GM21717 (cell line): ENCODE results near the gene AGTR1.
"Not testable (repeated sequence)": the region's sequence is repeated elsewhere in the genome, so short reads cannot be mapped to it uniquely, and the experiment has no call there.

ENCODE experiments used
- ATAC-seq: cut with Tn5 transposase; IDR thresholded peaks from one replicate; pipeline ENCODE4 v1.9.1; 2021; ENCODE audit warnings: mild to moderate bottlenecking, moderate library complexity; ENCODE audit not compliant: unreplicated experiment

The AGTR1 gene

DNA sequence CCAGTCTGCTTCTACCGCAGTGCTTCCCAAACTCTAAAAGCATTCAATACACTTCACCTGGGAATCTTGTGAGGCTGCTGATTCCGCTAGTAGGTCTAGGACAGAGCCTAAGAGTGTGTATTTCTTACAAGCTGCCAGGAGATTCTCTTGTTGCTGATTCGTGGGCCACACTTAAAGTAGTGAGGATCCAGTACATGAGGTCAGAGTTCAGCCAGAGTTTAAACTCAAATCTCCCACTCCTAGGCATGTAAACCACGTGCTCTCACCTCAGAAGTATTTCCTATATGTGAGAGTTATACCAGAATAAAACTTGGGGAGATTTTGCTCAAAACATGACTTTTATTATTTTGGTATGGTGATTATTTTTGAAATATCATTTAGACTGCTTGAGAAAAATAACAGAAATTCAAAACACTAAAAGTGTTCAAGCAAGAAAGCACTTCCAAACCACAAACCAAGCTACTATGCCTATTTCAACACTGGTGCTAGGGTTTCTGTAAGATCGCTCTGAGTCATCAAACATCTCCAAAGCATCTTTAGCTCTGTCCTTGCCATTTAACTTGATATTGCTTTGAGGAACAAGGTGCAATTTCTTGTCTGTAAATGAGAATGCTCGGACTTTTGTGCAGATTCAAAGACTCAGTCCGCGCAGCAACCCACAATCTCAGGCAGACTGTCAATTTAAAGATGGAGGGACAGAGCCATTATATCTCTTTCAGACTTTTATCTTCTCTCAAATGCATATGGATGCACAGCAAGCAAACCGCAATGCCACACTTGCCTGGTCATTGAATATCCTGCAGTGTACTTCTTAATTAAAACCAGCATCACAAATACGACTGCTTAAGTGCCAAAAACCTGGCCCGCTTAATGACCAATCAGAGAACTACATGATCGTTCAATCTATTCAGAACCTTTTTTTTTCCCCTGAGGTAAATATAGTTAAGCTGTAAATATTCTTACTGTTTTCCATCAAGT is 59.8 kb downstream of the AGTR1 start:
- ATAC-seq: no peak

DNA sequence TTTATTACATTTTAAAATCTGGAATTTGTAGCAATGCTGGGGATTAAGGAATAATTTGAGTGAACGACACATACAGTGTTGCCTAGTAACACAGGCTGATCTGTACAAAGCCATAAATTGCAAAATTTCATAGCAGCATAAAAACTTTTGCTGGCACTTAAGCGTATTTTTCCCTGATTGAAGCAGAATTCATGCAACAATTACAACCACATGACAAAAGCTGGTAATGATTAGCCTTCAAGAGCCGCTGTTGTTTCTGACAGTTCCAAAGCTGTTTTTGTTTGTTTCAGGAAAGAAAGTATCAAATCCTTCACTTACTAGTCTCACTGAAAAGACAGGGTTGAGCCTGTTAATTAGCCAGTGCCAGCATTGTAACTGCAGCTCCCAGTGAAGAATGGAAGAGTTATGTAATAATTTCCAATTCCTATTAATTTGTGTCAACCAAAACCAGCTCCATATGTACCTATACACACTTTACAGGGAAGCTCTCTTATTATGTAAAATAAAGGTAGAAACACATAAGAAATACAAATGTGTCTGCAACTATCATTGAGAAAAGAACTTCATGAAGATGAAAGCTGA is 60.7 kb downstream of the AGTR1 start:
- no peak for ATAC-seq

DNA sequence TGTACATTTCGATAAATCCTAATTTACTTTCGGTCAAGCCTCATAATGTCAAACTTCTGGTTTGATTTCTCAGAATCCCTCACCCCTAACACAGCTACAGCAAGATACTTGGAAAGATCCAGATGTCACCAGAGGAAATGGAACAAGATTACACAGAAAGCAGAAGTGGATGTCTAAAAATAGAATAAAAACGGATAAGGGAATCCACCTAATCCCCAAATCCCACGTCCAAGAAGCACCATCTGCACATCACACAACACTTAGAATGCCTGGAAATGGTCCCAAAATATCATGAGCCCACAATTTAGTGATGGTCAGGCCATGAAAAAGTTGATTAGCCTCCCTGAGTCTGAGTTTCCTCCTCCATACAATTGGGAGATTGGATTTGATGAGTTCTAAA is 61.7 kb downstream of the AGTR1 start:
- no peak for ATAC-seq

DNA sequence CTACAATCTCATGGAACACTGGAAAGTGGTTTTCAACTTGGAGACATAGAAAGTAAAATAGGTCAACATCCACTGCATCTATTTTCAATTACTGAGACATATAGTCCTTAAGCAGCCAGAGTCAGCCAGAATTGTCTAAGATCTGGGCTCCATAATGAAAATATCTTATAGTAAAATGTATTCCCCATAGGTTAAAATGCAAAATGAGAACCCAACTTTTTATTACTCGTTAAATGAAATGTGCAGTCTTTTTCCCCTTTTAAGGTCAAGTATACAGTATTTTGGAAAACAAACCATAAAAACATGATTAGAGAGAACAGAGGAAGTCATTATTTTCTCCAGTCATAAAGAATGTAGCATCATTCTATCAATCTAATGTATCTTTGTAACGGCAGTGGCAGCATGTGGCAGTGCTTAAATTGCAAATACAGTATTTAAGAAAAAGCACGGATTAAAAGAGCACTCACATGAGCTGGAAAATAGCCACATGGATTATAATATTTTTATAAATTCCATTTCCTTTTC is 65.5 kb downstream of the AGTR1 start:
- ATAC-seq: no peak

DNA sequence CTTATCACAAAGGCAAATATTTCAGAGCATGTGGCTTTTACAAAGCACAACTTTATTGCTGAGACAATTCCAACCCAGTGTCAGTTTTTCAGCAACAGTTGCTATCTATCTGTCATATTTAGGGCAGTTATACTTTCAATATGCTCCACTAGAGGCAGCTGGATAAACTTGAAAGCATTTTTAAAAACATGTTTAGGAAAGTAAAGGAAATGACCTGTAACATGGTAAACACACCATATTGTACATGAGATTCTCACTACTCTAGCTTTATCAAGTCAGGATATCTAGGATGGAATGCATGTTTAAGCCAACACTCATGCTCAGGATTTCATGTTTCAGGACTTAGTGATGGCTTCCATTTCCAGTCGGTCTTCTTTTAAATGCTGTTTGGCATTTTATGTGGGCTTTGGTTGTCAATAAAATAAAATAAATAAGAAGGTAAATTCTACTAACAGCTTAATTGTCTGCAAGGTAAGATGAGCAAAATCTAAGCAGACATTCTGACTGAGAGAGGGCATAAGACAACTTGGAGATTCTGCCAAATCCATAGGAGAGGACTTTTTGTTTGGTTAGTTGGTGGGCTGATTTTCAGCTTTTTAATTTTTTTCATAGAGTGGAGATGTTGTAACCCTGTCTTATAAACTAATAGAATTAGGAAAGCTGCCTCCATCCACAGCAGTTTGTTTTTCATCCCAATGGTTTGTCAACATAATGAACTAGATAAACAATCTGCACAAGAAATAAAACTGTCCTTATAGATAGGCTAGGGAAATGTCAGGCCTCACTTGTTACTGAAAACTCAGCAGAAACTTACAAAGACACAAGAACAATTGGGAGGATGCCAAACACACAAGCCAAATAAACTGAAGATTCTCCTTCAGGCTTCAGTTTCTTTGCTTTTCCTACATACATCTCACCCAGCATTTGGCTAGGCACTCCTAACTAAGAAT is 66.6 kb downstream of the AGTR1 start:
- no peak for ATAC-seq

DNA sequence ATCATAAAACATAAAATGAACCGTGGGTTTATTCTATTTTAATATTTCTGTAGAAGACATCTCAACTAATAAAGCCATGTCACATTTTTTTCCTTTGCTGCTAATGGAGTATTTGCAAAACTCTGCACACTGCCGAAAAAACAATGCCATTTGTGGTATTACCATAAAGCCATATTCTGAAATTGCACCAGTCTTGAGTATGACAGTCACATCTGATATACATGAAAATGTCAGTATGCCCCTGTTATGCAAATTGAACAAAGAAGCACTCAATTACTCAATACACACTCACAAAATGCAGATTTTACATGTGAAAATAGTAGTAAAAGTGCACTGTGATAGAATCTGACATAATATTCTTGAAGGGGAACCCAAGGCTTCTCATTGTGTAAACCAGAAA is 74.7 kb downstream of the AGTR1 start:
- ATAC-seq: no peak

DNA sequence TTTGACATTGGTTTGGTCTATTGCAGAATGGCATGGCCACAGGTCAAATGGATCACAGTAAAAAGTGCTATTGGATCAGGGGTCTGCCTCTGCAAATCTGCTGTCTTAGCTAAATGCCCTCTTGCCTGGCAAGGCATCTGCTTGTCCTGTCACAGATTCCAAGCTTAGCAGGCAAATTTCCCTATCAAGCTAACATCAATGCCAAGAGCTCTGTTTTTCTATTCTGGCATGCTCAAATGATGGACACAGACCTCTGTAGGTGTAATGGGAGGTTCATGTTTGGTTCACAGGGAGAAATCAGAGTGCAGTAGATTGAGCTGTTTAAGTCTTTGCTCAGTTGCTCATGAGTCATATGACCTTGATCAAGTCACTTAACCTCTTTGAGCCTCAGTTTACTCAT is 75.1 kb downstream of the AGTR1 start:
- ATAC-seq: no peak

DNA sequence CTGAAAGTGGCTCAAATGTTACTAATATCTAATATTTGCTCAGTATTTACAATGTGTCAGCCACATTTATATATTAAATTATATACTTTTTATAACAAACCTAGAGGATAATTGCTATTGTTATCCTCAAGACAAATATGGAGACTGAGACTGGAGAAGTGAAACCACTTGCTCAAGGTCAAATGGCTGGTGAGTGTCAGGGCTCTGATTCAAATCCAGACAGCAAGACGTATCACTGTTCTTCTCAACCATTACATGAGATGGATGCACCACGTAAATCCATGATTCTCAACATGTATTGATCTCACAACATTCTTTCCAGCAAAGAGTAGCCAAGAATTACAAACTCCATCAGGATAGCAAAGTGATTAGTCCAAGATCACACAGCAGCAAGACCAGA is 76.1 kb downstream of the AGTR1 start:
- ATAC-seq: peak; percentile 52

DNA sequence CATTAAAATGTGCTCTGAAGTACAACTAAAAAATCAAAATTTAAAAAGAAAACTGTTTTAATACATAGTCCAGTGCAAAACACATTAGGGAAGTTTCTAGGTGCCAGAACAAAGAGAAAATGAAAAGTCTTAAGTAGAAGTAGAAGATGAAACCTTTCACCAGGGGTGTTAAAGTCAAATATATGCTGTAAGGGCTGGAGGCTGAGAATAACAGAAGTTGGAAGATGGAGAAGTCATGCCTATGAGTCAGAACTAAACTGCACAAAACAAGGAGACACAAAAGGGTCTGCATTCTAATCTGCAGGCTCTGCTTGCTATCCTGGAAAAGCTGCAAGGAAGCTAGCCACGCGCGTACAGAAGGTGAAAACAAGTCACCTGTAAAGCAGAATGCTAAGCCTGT is 81.2 kb downstream of the AGTR1 start:
- no peak for ATAC-seq

DNA sequence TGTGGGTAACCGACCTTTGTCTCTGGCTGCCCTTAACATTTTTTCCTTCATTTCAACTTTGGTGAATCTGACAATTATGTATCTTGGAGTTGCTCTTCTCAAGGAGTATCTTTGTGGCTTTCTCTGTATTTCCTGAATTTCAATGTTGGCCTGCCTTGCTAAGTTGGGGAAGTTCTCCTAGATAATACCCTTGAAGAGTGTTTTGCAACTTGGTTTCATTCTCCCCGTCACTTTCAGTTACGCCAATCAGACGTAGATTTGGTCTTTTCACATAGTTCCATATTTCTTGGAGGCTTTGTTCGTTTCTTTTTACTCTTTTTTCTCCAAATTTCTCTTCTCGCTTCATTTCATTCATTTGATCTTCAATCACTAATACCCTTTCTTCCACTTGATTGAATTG is 87.3 kb downstream of the AGTR1 start:
- not testable (repeated sequence) for ATAC-seq

DNA sequence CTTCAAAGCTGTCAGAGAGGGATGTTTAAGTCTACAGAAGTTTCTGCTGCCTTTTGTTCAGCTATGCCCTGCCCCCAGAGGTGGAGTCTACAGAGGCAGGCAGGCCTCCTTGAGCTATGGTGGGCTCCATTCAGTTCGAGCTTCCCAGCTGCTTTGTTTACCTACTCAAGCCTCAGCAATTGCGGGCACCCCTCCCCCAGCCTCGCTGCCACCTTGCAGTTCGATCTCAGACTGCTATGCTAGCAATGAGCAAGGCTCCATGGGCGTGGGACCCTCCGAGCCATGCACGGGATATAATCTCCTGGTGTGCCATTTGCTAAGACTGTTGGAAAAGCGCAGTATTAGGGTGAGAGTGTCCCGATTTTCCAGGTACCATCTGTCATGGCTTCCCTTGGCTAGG is 88.5 kb downstream of the AGTR1 start:
- ATAC-seq: not testable (repeated sequence)

DNA sequence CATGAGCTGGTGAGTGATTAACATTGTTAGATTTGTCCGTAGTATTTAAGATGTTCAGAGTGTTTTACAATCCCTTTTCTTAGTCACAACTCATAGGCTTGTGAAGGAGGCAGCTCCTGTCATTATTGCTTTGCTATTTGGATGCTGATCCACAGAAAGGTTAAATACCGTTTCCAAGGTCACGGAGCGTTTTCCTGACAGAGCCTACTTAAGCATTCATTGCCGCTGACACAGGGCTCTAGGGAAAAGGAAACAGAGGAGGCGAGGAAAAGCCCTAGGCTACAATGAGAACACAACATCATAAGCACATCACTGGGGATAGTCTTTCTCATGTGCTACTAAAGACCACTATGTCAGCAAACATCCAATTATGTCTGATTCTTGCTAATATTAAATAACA is 91.4 kb downstream of the AGTR1 start:
- no peak for ATAC-seq

DNA sequence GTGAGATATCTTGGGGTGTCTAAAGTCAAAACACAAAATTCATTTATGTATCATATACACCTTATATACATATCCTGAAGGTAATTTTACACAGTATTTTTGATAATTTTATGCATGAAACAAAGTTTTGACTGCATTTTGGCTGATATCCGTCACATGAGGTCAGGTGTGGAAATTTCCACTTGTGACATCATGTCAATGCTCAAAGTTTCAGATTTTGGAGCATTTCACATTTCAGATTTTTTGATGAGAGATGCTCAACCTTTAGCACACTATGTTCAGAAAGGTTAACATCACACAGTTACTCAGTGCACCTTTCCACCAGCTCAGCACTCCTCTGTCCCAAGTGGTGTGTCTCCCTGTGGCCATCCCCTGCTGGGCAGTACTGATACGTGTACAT is 92.2 kb downstream of the AGTR1 start:
- ATAC-seq: no peak

DNA sequence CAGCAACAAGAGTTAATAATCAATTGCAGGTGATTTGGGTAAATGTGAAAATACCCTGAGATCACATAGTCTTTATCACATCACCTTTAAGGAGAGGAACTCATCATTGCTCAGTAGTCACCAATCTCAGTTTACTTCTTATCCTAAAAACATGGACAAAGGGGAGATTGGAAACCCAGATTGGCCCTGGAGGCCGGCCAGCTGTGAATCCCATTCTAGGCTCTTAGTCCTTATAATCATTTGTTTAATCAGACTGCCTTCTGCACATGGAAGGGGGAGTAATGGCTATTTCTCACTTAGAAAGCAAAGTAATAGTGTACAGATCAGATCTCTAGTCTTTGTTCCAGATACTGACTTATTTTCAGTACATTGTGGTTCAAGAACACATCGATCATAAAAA is 92.7 kb downstream of the AGTR1 start:
- ATAC-seq: no peak

DNA sequence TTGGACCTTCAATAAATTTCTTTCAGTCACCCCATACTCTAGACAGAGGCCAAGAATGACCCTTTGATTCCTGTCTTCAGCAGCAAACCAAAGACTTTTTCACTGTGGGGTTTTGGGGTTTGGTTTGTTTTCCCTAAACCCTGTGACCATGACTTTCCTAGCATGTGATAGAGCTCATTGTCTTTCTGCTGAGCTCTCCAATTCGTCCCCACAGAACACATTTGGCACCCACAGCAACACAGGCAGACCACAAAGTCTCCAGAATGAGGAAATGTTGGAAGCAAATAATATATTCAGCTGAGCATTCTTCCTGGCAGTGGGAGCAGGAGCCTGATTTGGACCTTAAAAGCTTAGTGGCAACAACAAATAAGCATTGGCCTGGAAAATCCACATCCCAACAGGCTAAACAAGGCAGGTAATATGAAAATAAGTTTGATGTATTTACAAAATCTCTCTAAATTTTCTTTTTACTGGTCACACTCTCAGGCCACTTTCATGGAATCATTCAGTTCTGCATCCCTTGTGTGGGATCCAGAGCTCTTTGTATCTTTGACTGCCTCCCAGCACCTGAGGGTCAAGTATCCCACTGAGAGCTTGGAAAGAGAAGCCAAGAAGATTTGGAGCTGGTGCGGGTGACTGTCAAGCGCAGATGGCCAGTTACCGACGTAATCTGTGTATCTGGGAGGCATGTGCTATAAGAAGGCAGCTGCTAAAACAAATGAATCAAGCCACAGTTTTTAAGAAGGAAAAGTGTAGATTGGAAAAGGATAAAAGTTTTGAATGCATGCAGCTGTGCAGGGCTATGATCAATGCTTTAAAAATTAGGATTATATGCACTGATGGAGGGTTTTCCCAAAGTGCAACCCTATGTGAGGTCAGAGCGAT is 93.4 kb downstream of the AGTR1 start:
- no peak for ATAC-seq

DNA sequence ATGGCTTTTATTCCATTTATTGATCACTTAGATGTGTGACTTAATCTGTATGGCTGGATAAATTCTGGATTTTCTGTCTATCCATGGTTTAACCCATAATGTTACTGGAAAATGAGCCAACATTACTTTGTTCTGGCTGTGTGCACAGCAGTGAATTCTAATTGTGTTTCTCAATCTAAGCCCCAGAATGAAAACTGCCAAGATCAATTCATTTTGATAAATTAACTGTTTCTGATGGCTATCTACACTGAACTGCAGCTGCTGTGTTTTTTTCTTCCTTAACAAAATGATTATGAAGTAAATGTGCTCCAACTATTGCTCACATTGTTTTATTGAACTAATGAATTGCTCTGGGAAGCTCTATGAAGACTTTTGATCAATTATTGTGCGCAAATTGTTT is 94.2 kb downstream of the AGTR1 start:
- ATAC-seq: no peak

DNA sequence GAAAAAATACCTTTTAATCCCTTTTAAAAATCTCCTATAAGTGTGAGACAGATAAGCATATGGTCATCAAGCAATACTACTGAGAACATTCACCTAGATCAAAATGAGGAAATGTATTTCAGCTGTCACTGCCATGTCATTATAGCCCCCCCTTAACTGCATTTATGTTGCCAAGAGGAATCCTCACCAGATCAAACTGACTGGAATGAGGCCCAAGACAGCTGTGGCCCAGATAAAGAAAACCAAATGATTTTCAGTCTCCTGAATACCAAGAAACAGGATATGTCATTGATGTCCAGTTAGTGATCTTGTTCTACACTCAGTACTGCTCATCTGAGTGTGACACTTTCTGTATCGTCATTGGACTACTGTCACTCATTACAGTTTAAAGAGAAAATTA is 94.8 kb downstream of the AGTR1 start:
- no peak for ATAC-seq
